Vagina (tissue), 2 donors: ENCODE measurements around the gene ZSWIM3. TPM values are rescaled to one million over a fixed set of nuclear protein-coding genes. Genes with fewer than 3 reads are reported as not detected.

Experiments used
- DNase-seq, 2 donors: peaks; one replicate each; pipeline ENCODE4 v3.0.0-alpha.2; 2017; ENCODE audit errors: extremely low spot score in 2 of 2
- H3K27ac ChIP-seq: fragments of 200-600 bp; sonication (generic); one replicate; pipeline ENCODE4 v1.5.1; 2019
- H3K27me3 ChIP-seq: fragments of 200-600 bp; sonication (generic); one replicate; pipeline ENCODE4 v1.5.1; 2019
- H3K36me3 ChIP-seq, 2 donors: fragments of 200-600 bp; sonication (generic); one replicate each; pipeline ENCODE4 v1.5.1; 2017 to 2019
- H3K4me1 ChIP-seq: fragments of 200-600 bp; sonication (generic); one replicate; pipeline ENCODE4 v1.5.1; 2019
- H3K4me3 ChIP-seq, 2 donors: fragments of 200-600 bp; sonication (generic); 1 replicate in 1 of 2; 2 replicates in 1 of 2; pipeline ENCODE4 v1.5.1; 2016 to 2019
- H3K9me3 ChIP-seq: fragments of 200-600 bp; sonication (generic); one replicate; pipeline ENCODE4 v1.5.1; 2019
- CTCF ChIP-seq, 3 experiments: fragments of 450-650 bp in 2 of 3; fragments of 200-600 bp in 1 of 3; sonication (generic) in 1 of 3; IDR thresholded peaks; one replicate each; pipeline ENCODE4 v1.5.1; 2017 to 2019; ENCODE audit warnings: antibody characterized with exemption in 3 of 3, mild to moderate bottlenecking in 2 of 3, moderate library complexity in 2 of 3
- POLR2A ChIP-seq, 2 donors: fragments of 450-650 bp; IDR thresholded peaks; one replicate each; pipeline ENCODE4 v1.6.1; 2017; ENCODE audit warnings: antibody characterized with exemption in 2 of 2, mild to moderate bottlenecking in 2 of 2, moderate library complexity in 2 of 2
- POLR2AphosphoS5 ChIP-seq, 2 donors: sonication (generic); formaldehyde crosslinking; IDR thresholded peaks; one replicate each; pipeline ENCODE4 v1.9.0; 2017; ENCODE audit warnings: antibody characterized with exemption in 2 of 2, mild to moderate bottlenecking in 2 of 2, low read depth in 1 of 2; ENCODE audit not compliant: insufficient read depth in 1 of 2
- intact Hi-C: fragments of 100-400 bp; cut with DNase I; formaldehyde crosslinking; loops from one replicate; pipeline ENCODE4 v1.15.1; 2023
- total RNA-seq: library from RNA; depleted of rRNA; stranded (reverse); fragments of >200 nt; gene quantifications from one replicate; pipeline ENCODE4 v1.2.3, GENCODE V29; 2016

The ZSWIM3 gene
- total RNA-seq, 1 donor from 2014 or later: 2.9 TPM

GRCh38 chr20:45850926-45851325 is 6.5 kb upstream of the ZSWIM3 start:
- H3K27ac ChIP-seq: no peak overlapping the region
- peaks cover 23% of the 10 kb centered on the region for H3K4me1 ChIP-seq
- intact Hi-C loops: no loop called here
- H3K27me3 ChIP-seq: no peaks in the 10 kb centered on the region
- H3K9me3 ChIP-seq: no peaks in the 10 kb centered on the region
- no peak overlapping the region for H3K4me3 ChIP-seq
- TF ChIP-seq POLR2AphosphoS5 (IDR thresholded peaks at IDR 0.05; ENCODE audit: insufficient read depth in 1 of 2, low read depth in 1 of 2): no peak
- TF ChIP-seq POLR2A (IDR thresholded peaks at IDR 0.05): no peak
- no peak for TF ChIP-seq CTCF (IDR thresholded peaks at IDR 0.05)
- DNase-seq: no peak
- H3K36me3 ChIP-seq: peaks cover 0 to 47% of the 10 kb centered on the region in 2 donors

GRCh38 chr20:45851501-45851900 is 5.9 kb upstream of the ZSWIM3 start:
- intact Hi-C loops: no loop called here
- H3K36me3 ChIP-seq: peaks cover 0 to 41% of the 10 kb centered on the region in 2 donors

GRCh38 chr20:45852326-45852725 is 5.1 kb upstream of the ZSWIM3 start:
- H3K36me3 ChIP-seq: peaks cover 0 to 34% of the 10 kb centered on the region in 2 donors

More at GRCh38 chr20:45851501-45851900, 5.9 kb upstream of the ZSWIM3 start:
- H3K4me1 ChIP-seq: peaks cover 29% of the 10 kb centered on the region
- H3K9me3 ChIP-seq: no peaks in the 10 kb centered on the region
- H3K27ac ChIP-seq: no peak overlapping the region
- TF ChIP-seq POLR2A (IDR thresholded peaks at IDR 0.05) (no peak), POLR2AphosphoS5 (IDR thresholded peaks at IDR 0.05; ENCODE audit: insufficient read depth in 1 of 2, low read depth in 1 of 2) (no peak), CTCF (IDR thresholded peaks at IDR 0.05) (no peak)
- H3K4me3 ChIP-seq: no peak overlapping the region
- H3K27me3 ChIP-seq: no peaks in the 10 kb centered on the region
- no peak for DNase-seq

GRCh38 chr20:45853484-45853883 is 3.9 kb upstream of the ZSWIM3 start:
- no peaks in the 10 kb centered on the region for H3K27me3 ChIP-seq
- intact Hi-C loops: no loop called here
- peaks cover 43% of the 10 kb centered on the region for H3K4me1 ChIP-seq
- no peak overlapping the region for H3K27ac ChIP-seq
- H3K9me3 ChIP-seq: no peaks in the 10 kb centered on the region
- TF ChIP-seq POLR2AphosphoS5 (IDR thresholded peaks at IDR 0.05; ENCODE audit: insufficient read depth in 1 of 2, low read depth in 1 of 2) (no peak), POLR2A (IDR thresholded peaks at IDR 0.05) (no peak), CTCF (IDR thresholded peaks at IDR 0.05) (no peak)
- H3K36me3 ChIP-seq: peaks cover 0 to 25% of the 10 kb centered on the region in 2 donors
- DNase-seq: no peak
- no peak overlapping the region for H3K4me3 ChIP-seq

More at GRCh38 chr20:45852326-45852725, 5.1 kb upstream of the ZSWIM3 start:
- no peak overlapping the region for H3K27ac ChIP-seq
- H3K27me3 ChIP-seq: no peaks in the 10 kb centered on the region
- no peak for TF ChIP-seq CTCF (IDR thresholded peaks at IDR 0.05)
- TF ChIP-seq POLR2AphosphoS5 (IDR thresholded peaks at IDR 0.05; ENCODE audit: insufficient read depth in 1 of 2, low read depth in 1 of 2): no peak
- TF ChIP-seq POLR2A (IDR thresholded peaks at IDR 0.05): no peak
- H3K9me3 ChIP-seq: no peaks in the 10 kb centered on the region
- H3K4me1 ChIP-seq: peaks cover 33% of the 10 kb centered on the region
- no peak overlapping the region for H3K4me3 ChIP-seq
- intact Hi-C loops: no loop called here
- DNase-seq: no peak

GRCh38 chr20:45857882-45858216 is 435 bp downstream of the ZSWIM3 start:
- Histone ChIP-seq H3K9me3 (no peaks in the 10 kb centered on the region), H3K27ac (peak overlapping the region; percentile 63), H3K4me3 (peak overlapping the region; percentile 74 to 83), H3K4me1 (peaks cover 43% of the 10 kb centered on the region), H3K27me3 (no peaks in the 10 kb centered on the region), H3K36me3 (peaks cover 0 to 11% of the 10 kb centered on the region in 2 donors)
- no peak for TF ChIP-seq POLR2AphosphoS5 (IDR thresholded peaks at IDR 0.05; ENCODE audit: insufficient read depth in 1 of 2, low read depth in 1 of 2)
- TF ChIP-seq CTCF (IDR thresholded peaks at IDR 0.05): no peak
- TF ChIP-seq POLR2A (IDR thresholded peaks at IDR 0.05): no peak
- DNase-seq: no peak
- intact Hi-C loops: no loop called here
